A673 (cell line): ENCODE data around the gene NEXN. TPM values are rescaled to one million over a fixed set of nuclear protein-coding genes. Genes with fewer than 3 reads are reported as not detected.

Source experiments
- BruUV-seq: library from RNA; stranded (reverse); fragments of 400-500 nt; replicated peaks from 2 replicates; lab custom pipeline; 2021; lab: Mats Ljungman, UMichigan
- CTCF ChIA-PET: fragments of 300-600 bp; sonication (Branson Sonifier 250); formaldehyde crosslinking; loops from one replicate; lab custom pipeline; 2022; ENCODE audit warnings: antibody characterized with exemption; lab: Charles Lee
- POLR2A ChIA-PET: fragments of 300-600 bp; sonication (Branson Sonifier 250); formaldehyde crosslinking; loops from one replicate; lab custom pipeline; 2022; ENCODE audit warnings: antibody characterized with exemption; ENCODE audit not compliant: low non-redundant PET; lab: Charles Lee
- DNase-seq: peaks from one replicate; pipeline ENCODE4 v3.0.0-alpha.2; 2015; ENCODE audit warnings: low spot score
- H3K27ac ChIP-seq: fragments of 200-600 bp; sonication (generic); 2 replicates; pipeline ENCODE4 v1.5.1; 2016; ENCODE audit warnings: mixed run types, low read depth, mild to moderate bottlenecking, mixed read lengths, antibody characterized with exemption, low read length; ENCODE audit not compliant: poor library complexity, severe bottlenecking
- H3K27me3 ChIP-seq: fragments of 200-600 bp; sonication (generic); replicated peaks from 2 replicates; pipeline ENCODE4 v1.6.1; 2017; ENCODE audit warnings: mixed run types, low read depth, mild to moderate bottlenecking, mixed read lengths, antibody characterized with exemption, low read length; ENCODE audit not compliant: insufficient read depth, poor library complexity
- H3K36me3 ChIP-seq: fragments of 200-600 bp; sonication (generic); 2 replicates; pipeline ENCODE4 v1.6.1; 2016; ENCODE audit warnings: mixed run types, mild to moderate bottlenecking, mixed read lengths, antibody characterized with exemption, low read length; ENCODE audit not compliant: insufficient read depth, poor library complexity, severe bottlenecking
- H3K4me1 ChIP-seq: fragments of 200-600 bp; sonication (generic); 2 replicates; pipeline ENCODE4 v1.6.1; 2017; ENCODE audit warnings: mixed run types, mild to moderate bottlenecking, mixed read lengths, antibody characterized with exemption, low read length; ENCODE audit not compliant: insufficient read depth, poor library complexity, severe bottlenecking
- H3K4me3 ChIP-seq: fragments of 200-600 bp; sonication (generic); 2 replicates; pipeline ENCODE4 v1.5.1; 2016; ENCODE audit warnings: low read depth, mixed run types, mild to moderate bottlenecking, mixed read lengths, low read length; ENCODE audit not compliant: poor library complexity, severe bottlenecking
- H3K9me3 ChIP-seq: fragments of 200-600 bp; sonication (generic); 2 replicates; pipeline ENCODE4 v1.6.1; 2016; ENCODE audit warnings: mixed run types, low read depth, mild to moderate bottlenecking, mixed read lengths, antibody characterized with exemption, low read length; ENCODE audit not compliant: poor library complexity, severe bottlenecking
- EZH2 ChIP-seq: fragments of 200-600 bp; sonication (generic); IDR thresholded peaks from 2 replicates; pipeline ENCODE4 v1.6.1; 2017; ENCODE audit warnings: borderline replicate concordance, low read depth, mild to moderate bottlenecking, mixed read lengths, antibody characterized with exemption, low read length; ENCODE audit not compliant: poor library complexity, severe bottlenecking
- intact Hi-C: fragments of 100-400 bp; cut with micrococcal nuclease; formaldehyde crosslinking; loops from one replicate; pipeline ENCODE4 v1.10.0; 2022; ENCODE audit not compliant: unreplicated experiment
- total RNA-seq: library from RNA; stranded (reverse); gene quantifications from 2 replicates; pipeline ENCODE4 v1.2.3, GENCODE V29; 2021
- TF ChIP-seq, protein P1 (sequence below): fragments of 300-800, 200-600 bp; sonication (generic); conservative IDR thresholded peaks from 2 replicates; pipeline ENCODE4 v1.5.1; 2017; ENCODE audit warnings: low read depth, mild to moderate bottlenecking, antibody characterized with exemption, low read length, moderate library complexity, mixed read lengths

Gene NEXN
- total RNA-seq, 1 experiment from 2014 or later: 0.45 TPM

DNA sequence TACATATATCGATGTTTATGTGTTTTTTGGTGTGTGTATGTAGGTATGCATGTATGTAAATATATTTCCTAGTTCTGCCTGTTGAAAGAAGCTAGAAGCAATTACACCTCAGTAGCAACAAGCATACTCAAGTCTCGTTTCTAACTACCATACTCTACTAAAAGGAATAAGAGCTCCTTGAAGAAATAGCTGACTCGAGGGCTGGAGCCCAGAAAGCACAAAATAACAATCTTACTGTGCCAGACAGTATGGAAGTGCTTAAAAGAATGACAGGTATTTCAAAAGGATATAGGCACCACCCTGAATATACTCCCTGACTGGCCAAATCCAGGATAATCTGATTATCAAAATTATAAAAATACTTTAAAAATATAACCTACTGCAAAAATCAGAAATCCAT lies 67.3 kb downstream of the NEXN start:
- intact Hi-C loops: loop anchor here (10.0 kb wide), 1 partner anchor 241 kb away; no protein-coding TSS in a partner anchor
- Histone ChIP-seq H3K4me3 (no peak overlapping the region), H3K27me3 (no peaks in the 10 kb centered on the region), H3K9me3 (no peaks in the 10 kb centered on the region), H3K36me3 (peaks cover 100% of the 10 kb centered on the region), H3K4me1 (no peaks in the 10 kb centered on the region), H3K27ac (no peak overlapping the region)
- BruUV-seq: no TSS peak
- no peak for DNase-seq
- ChIA-PET CTCF (no interaction called here), POLR2A (no interaction called here)
- TF ChIP-seq EZH2: no peak
- TF ChIP-seq, protein P1, sequence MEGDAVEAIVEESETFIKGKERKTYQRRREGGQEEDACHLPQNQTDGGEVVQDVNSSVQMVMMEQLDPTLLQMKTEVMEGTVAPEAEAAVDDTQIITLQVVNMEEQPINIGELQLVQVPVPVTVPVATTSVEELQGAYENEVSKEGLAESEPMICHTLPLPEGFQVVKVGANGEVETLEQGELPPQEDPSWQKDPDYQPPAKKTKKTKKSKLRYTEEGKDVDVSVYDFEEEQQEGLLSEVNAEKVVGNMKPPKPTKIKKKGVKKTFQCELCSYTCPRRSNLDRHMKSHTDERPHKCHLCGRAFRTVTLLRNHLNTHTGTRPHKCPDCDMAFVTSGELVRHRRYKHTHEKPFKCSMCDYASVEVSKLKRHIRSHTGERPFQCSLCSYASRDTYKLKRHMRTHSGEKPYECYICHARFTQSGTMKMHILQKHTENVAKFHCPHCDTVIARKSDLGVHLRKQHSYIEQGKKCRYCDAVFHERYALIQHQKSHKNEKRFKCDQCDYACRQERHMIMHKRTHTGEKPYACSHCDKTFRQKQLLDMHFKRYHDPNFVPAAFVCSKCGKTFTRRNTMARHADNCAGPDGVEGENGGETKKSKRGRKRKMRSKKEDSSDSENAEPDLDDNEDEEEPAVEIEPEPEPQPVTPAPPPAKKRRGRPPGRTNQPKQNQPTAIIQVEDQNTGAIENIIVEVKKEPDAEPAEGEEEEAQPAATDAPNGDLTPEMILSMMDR: no peak

DNA sequence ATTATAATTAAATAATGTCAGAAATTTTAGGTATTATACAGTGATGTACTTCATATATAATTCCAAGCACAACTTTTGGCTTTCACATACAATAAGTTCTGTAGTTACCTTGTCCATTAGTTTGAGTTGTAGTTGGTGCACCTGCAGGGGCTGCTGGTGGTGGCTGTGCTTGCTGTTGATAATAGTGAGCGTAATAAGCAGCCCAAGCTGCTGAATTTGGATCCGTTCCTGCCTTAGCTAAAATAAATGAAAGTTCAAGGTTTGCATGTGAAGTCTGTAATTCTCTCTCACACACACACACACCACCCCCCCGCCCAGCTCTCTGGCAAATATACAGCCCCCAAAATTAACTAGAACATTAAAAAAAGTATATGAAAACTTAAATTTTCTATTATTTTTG lies 68.0 kb downstream of the NEXN start:
- CTCF ChIA-PET: no interaction called here
- intact Hi-C loops: loop anchor here (10.0 kb wide), 1 partner anchor 242 kb away; no protein-coding TSS in a partner anchor

DNA sequence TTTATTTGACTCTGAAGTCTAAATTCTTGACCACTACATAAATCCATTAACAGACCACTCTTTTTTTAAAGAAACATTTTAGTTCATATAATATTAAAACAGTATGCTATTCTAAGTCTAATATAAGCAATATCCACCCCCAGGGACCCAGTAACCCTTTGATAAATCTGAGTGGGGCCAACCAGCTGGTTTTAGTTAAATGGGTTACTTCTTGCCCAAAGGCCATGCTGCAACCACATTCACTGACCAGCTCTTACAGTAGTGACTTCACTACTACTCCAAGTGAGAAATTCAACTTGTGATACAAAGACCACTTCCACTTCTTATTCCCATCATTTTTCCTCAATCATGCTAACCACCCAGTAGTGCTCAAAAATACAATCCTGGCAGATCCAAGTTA lies 70.0 kb downstream of the NEXN start:
- BruUV-seq: no TSS peak
- CTCF ChIA-PET: no interaction called here

More for the DNA sequence above, 68.0 kb downstream of the NEXN start:
- DNase-seq: no peak
- POLR2A ChIA-PET: no interaction called here
- no TSS peak for BruUV-seq
- TF ChIP-seq EZH2: no peak
- TF ChIP-seq, protein P1: no peak
- peaks cover 100% of the 10 kb centered on the region for H3K36me3 ChIP-seq
- no peaks in the 10 kb centered on the region for H3K9me3 ChIP-seq
- H3K27ac ChIP-seq: no peak overlapping the region
- H3K27me3 ChIP-seq: no peaks in the 10 kb centered on the region
- H3K4me1 ChIP-seq: no peaks in the 10 kb centered on the region
- no peak overlapping the region for H3K4me3 ChIP-seq

More for the DNA sequence above, 70.0 kb downstream of the NEXN start:
- H3K9me3 ChIP-seq: no peaks in the 10 kb centered on the region
- no peak overlapping the region for H3K4me3 ChIP-seq
- intact Hi-C loops: loop anchor here (10.0 kb wide), 1 partner anchor 244 kb away; no protein-coding TSS in a partner anchor
- DNase-seq: no peak
- POLR2A ChIA-PET: interaction anchor here (0.6 kb wide), 1 partner anchor 1519 kb away, joined by 10 read pairs; no protein-coding TSS in a partner anchor
- no peak overlapping the region for H3K27ac ChIP-seq
- H3K36me3 ChIP-seq: peaks cover 100% of the 10 kb centered on the region
- TF ChIP-seq EZH2: no peak
- TF ChIP-seq, protein P1: no peak
- no peaks in the 10 kb centered on the region for H3K4me1 ChIP-seq
- H3K27me3 ChIP-seq: no peaks in the 10 kb centered on the region
